CD4-positive, alpha-beta T cell treated with Interferon alpha-2 for 1 hour (primary cell): ENCODE data around the gene SBNO1.
"Not testable (repeated sequence)": the region's sequence is repeated elsewhere in the genome, so short reads cannot be mapped to it uniquely, and the experiment has no call there.

Source experiments
- DNase-seq, 2 donors: peaks; one replicate each; pipeline ENCODE4 v3.0.0-alpha.2; 2020 to 2022

Gene SBNO1

DNA sequence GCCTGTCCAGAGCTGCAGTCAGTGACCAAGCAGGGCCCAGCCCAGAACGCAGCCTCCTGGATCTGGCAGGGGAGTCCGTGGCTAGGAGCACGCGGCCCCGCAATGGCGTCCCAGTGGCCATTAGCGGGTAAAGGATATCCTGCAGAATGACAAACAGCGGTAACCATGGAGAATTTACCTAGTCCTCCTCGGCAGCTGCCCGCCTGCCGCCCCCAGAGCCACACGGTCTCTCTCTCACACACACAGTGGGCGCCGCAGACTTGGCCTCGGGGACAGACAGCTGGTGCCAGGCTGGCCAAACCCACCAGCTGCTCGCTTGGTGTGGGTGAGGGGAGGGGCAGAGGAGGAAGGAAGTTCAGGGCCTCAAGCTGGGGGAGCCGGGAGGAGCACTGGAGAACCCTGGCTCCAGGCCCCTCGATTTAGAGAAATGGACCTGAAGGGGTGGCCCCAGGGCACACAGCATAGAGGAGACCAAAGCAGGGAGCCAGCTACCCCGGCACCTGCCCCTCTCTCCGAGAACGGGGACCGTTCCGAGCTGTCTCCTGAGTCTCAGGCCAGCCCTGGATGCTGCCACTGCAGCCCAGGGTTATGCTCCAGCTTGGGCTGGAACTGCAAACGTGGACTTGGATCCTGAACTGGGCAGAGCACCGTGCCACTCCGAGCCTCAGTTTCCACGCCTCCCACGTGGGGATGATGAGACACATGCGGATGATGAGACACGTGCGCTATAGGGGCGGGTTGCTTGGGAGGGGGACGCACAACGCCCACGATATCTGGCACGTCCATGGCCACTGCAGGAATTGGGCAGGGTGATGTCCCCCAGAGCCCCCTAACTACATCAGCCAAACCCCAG, 96.4 kb downstream of the SBNO1 start:
- no peak for DNase-seq

GRCh38 chr12:123267335-123267920, 97.2 kb downstream of the SBNO1 start:
- DNase-seq, result no peak

GRCh38 chr12:123266679-123267277, 97.9 kb downstream of the SBNO1 start:
- DNase-seq, result no peak

DNA sequence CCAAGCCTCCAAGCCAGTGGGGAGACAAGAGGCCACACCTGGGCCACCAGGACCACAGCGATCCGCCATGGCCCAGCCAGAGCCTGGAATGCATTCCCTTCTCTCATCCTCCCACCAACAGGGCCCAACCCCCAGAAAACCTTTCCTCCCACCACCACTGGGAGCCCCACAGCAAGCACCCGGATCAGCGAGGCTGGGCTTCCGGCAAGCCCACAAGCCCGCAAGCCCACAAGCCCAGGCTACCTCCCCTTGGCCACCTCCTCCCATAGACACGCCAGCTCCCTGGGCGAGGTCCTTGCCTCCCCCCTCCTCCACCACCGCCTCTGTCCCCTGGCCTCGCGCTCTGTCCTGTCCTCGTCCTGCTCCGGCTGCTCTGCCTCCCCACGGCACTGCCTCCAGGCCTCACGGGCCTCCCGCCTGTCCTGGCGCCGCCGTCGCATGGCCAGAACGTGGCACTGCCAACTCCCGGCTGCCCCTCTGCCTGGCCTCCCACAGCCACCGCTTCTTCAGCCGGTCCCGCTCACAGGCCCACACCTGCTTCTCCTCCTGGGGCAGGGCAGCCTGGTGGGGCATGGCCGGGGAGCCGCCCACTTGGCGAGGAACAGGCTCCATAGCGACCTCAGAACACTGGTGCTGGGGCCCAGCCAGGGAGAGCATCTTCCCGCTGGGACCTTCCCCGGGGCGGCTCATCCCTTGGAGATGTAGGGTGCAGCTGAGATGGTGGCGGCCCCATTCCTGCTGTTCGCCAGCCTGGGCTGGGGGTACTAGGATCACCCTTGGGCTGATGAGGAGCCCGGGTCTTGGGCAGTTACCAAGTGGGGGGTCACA, 98.6 kb downstream of the SBNO1 start:
- DNase-seq, result no peak

DNA sequence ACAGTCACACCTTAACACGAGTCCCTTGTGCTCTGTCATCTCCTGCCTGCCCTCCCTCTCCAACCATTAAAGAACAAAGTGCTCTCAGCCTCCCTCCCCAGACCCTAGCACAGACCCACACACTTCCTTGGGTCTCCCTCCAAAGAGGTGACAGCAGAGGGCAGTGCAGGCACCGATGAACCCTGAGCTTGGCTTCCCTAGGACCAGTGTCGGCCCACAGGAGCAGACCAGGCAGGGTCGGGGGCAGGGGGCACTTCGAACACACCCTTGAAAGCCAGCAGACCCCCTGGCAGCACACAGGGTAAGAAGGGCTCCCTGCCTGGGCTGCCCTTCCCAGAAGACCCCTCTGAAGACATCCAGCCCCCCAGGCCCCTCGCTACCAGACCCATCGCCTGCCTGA, 100.0 kb downstream of the SBNO1 start:
- DNase-seq, result no peak

DNA sequence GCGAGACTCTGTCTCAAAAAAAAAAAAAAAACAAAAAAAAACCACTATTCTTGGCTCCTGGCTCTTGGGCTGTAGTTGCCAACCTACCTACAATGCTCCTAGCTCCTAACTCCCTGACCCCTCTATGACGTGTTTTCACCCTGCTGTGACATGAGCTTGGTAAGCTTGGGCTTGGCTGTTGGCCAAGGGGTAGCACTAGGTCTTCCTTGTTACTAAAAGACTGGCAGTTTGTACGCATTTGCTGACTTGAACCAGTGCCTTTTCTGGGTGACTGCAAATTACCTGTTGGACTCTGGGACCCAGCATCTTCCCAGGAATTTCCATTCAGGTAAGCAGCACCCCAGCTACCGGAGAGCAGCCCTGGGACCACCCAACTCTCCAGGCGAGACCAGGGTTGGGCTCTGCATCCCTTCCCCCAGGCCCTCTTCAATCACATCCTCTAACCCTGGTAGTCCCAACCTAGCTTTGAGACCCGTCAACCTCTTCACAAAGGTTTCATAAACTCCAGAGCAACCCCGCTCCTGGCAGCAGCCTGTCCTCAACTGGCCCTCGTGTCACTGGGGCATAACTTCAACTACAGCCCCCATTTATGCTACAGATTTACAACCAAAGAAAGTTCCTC, 101.3 kb downstream of the SBNO1 start:
- DNase-seq, result no peak

DNA sequence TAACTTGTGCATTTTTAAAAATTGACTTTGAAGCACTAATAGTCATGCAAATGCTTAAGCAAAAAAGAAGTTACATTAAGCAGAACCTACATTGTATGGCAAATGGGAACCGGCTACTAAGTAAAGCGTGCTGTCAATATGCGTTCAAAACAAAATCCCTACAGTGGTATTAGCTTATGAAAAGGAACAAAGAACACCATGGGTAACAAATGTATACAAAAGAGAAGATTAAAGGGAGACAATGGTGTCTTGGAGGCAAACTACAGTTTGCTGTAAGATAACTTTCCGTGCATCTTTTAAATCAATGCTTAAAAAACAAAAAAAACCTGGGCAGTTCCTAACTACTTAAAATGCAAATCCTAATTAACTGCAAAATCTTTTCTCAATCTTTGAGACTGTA, 103.5 kb downstream of the SBNO1 start:
- DNase-seq, result no peak

- DNase-seq, result no peak
Observed at GRCh38 chr12:123260081-123260480, 104.6 kb downstream of the SBNO1 start.

GRCh38 chr12:123258593-123258992, 106.1 kb downstream of the SBNO1 start:
- no peak for DNase-seq

GRCh38 chr12:123254853-123255446, 109.7 kb downstream of the SBNO1 start:
- no peak for DNase-seq

GRCh38 chr12:123253641-123254459, 110.8 kb downstream of the SBNO1 start:
- DNase-seq, result no peak

- DNase-seq, result not testable (repeated sequence)
Observed at GRCh38 chr12:123252365-123252764, 112.3 kb downstream of the SBNO1 start.

DNA sequence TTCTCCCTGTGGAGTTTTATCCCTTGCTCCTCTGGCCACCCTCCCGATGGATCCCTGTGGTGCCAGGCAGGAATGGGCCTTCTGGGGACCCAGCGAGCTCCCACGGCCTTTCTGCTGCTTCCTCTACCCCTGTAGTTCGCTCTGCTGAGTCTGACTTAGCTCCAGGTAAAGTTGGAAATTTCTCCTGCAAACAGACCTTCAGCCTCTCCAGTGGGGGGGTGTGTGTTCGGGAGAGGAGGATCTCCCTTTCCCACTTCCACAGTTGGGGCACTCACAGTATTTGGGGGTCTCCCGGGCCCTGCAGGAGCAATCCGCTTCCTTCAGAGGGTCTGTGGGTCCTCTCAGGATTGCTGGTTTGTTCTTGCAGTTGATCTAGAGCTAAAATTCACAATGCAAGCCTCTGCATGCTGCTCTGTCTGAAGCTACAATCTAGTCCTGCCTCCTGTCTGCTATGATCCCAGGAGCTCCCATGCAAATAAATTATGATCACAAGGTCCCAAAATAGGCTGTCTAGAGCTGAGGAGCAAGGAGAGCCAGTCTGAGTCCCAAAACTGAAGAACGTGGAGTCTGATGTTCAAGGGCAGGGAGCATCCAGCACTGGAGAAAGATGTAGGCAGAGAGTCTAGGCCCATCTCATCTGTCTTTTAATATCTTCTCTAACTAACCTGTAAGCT, 113.1 kb downstream of the SBNO1 start:
- DNase-seq, result no peak

- DNase-seq, result no peak
Observed at GRCh38 chr12:123250471-123251383, 113.9 kb downstream of the SBNO1 start.

DNA sequence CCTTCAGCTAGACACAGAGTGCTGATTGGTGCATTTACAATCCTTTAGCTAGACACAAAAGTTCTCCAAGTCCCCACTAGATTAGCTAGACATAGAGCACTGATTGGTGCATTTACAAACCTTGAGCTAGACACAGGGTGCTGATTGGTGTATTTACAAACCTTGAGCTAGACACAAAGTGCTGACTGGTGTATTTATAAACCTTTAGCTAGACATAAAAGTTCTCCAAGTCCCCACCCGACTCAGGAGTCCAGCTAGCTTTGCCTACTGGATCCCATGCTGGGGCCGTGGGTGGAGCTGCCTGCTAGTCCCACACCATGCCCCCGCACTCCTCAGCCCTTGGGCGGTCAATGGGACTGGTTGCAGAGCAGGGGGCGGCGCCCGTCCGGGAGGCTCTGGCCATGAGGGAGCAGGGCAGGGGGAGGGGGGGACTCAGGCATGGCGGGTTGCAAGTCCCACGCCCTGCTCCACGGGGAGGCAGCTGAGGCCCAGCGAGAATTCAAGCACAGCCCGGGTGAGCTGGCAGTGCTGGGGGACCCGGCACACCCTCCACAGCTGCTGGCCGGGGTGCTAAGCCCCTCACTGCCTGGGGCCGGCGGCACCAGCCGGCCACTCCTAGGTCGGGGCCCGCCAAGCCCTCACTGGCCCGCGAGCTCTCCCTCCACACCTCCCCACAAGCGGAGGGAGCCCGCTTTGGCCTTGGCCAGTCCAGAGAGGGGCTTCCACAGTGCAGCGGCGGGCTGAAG, 115.5 kb downstream of the SBNO1 start:
- DNase-seq, result not testable (repeated sequence)

- not testable (repeated sequence) for DNase-seq
Observed at GRCh38 chr12:123248129-123248528, 116.5 kb downstream of the SBNO1 start.

DNA sequence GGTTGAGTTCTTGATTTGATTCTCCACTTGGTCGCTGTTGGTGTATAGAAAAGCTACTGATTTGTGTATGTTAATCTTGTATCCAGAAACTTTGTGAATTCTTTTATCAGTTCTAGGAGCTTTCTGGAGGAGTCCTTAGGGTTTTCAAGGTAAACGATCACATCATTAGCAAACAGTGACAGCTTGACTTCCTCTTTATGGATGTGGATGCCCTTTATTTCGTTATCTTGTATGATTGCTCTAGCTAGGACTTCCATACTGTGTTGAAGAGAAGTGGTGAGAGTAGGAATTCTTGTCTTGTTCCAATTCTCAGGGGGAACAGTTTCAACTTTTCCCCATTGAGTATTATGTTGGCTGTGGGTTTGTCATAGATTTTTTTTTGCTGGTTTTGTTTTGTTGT, 119.0 kb downstream of the SBNO1 start:
- no peak for DNase-seq

DNA sequence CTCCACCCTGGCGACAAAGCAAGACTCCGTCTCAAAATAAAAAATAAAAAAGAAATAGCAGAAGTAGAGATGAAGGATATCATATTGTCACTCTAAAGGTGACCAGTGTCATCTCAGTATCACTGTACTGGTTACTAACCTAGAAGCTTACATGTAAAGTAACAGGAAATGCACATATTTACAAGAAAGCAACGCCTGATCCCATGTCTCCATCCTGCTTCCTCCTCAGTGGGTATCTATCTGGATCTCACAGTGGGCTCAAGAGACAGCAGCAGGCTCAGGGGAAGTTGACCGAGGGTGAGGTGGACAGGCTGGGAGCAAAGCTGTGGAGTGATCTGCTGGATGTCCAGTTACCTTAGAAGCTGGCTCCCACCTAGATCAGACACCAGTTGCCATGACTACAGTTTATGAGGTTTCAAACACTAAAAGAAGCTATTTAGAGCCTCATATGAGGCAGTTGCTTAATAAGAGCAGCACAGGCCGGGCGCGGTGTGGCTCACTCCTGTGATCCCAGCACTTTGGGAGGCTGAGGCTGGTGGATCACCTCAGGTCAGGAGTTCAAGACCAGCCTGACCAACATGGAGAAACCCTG, 120.9 kb downstream of the SBNO1 start:
- no peak for DNase-seq
